NB4 (cell line): ENCODE measurements around the gene CAMK2G.

Source experiments
- DNase-seq: peaks from one replicate; pipeline ENCODE4 v3.0.0; 2010; ENCODE audit warnings: low read depth
- H3K4me3 ChIP-seq: one replicate; pipeline ENCODE4 v1.5.1; 2011; ENCODE audit warnings: mild to moderate bottlenecking, low read depth, low read length, moderate library complexity
- MYC ChIP-seq: IDR thresholded peaks from 2 replicates; pipeline ENCODE4 v1.6.1; 2011; ENCODE audit warnings: low read depth, low read length
- POLR2A ChIP-seq: IDR thresholded peaks from 2 replicates; pipeline ENCODE4 v1.6.1; 2011; ENCODE audit warnings: mild to moderate bottlenecking; ENCODE audit not compliant: insufficient read length; ENCODE audit errors: extremely low read depth
- TF ChIP-seq, protein P1 (sequence below): IDR thresholded peaks from 2 replicates; pipeline ENCODE4 v1.6.1; 2011; ENCODE audit warnings: low read depth, low read length
- TF ChIP-seq, protein P2 (sequence below): IDR thresholded peaks from one replicate; pipeline ENCODE4 v1.5.1; 2012; ENCODE audit warnings: low read depth, low read length

Gene CAMK2G

DNA sequence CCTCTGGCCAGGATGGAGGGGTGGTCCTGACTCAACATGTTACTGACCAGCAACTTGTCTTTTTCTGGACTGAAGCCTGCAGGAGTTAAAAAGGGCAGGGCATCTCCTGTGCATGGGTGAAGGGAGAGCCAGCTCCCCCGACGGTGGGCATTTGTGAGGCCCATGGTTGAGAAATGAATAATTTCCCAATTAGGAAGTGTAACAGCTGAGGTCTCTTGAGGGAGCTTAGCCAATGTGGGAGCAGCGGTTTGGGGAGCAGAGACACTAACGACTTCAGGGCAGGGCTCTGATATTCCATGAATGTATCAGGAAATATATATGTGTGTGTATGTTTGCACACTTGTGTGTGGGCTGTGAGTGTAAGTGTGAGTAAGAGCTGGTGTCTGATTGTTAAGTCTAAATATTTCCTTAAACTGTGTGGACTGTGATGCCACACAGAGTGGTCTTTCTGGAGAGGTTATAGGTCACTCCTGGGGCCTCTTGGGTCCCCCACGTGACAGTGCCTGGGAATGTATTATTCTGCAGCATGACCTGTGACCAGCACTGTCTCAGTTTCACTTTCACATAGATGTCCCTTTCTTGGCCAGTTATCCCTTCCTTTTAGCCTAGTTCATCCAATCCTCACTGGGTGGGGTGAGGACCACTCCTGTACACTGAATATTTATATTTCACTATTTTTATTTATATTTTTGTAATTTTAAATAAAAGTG, 42.6 kb upstream of the CAMK2G start:
- peak overlapping the region; percentile 40 for H3K4me3 ChIP-seq
- peak; percentile 76 for DNase-seq
- TF ChIP-seq, protein P1, sequence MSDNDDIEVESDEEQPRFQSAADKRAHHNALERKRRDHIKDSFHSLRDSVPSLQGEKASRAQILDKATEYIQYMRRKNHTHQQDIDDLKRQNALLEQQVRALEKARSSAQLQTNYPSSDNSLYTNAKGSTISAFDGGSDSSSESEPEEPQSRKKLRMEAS = peak; percentile 84
- TF ChIP-seq MYC = no peak

DNA sequence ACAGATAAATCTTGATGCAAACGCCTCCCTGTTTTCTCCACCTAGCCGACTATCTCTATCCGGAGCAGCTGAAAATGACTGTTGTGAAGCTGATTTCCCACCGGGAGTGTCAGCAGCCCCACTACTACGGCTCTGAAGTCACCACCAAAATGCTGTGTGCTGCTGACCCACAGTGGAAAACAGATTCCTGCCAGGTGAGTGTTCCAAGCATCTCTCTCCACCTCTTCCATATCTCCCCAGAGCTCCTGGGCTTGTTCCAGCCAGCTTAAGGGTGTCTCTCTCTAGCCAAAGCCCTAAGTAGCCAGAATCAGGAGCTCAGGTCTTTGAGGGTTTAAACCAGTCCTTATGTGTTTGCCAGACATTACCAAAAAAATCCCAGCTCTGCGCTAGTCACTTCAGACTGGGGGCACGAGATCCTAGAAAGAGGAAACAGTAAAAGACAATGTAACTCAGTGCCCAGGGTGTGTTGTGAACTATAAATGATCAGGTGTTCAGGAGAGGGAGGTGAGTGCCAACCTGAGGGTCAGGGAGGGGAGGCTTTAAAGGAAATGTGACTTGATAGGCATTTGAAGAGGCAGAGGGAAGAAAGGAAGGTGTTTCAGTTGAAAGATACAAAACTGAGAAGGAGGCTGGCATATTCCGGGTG, 41.0 kb upstream of the CAMK2G start:
- no peak overlapping the region for H3K4me3 ChIP-seq
- TF ChIP-seq, protein P2, sequence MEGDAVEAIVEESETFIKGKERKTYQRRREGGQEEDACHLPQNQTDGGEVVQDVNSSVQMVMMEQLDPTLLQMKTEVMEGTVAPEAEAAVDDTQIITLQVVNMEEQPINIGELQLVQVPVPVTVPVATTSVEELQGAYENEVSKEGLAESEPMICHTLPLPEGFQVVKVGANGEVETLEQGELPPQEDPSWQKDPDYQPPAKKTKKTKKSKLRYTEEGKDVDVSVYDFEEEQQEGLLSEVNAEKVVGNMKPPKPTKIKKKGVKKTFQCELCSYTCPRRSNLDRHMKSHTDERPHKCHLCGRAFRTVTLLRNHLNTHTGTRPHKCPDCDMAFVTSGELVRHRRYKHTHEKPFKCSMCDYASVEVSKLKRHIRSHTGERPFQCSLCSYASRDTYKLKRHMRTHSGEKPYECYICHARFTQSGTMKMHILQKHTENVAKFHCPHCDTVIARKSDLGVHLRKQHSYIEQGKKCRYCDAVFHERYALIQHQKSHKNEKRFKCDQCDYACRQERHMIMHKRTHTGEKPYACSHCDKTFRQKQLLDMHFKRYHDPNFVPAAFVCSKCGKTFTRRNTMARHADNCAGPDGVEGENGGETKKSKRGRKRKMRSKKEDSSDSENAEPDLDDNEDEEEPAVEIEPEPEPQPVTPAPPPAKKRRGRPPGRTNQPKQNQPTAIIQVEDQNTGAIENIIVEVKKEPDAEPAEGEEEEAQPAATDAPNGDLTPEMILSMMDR = no peak
- TF ChIP-seq, protein P1 = no peak
- TF ChIP-seq MYC (no peak), POLR2A (no peak)
- no peak for DNase-seq

DNA sequence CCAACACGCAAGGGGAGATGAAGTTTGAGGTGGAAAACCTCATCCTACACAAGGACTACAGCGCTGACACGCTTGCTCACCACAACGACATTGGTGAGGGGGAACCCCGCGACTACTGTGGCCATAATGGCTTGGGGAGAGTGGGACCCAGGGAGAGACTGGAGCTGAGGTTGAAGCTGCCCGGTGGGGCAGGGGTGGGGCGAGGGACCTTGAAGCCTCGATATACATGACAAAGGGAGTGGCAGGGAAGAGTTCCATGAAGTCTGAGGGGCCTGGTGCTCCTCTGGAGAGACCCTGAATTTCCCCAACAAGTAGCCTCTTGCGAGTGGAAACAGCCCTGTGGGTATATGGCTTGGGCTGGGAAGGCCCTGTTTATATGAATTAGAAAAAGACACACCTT, 39.7 kb upstream of the CAMK2G start:
- DNase-seq = no peak

DNA sequence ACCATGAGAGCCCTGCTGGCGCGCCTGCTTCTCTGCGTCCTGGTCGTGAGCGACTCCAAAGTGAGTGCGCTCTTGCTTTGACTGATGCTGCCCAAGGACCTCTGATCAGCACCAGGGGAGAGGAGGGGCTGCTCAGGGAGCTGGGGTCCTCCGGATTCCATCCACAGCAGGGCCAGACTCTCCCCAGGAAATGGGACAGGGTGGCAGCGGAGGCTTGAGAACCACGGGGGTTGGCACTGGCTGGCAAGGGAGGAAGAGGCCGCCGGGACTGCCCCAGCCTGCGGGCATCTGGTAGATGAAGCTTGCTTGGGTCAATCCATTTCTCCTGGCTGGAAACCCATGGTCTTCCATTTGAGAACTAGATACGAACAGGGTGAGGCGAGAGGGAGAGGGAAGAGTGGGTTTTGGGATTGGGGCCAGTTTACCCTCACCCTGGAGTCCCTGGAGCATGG, 37.2 kb upstream of the CAMK2G start:
- H3K4me3 ChIP-seq = peak overlapping the region; percentile 71
- TF ChIP-seq MYC (no peak), POLR2A (no peak)
- TF ChIP-seq, protein P2 = no peak
- TF ChIP-seq, protein P1 = no peak
- no peak for DNase-seq

More for the DNA sequence above, 39.7 kb upstream of the CAMK2G start:
- H3K4me3 ChIP-seq = no peak overlapping the region
- TF ChIP-seq, protein P1 = no peak
- TF ChIP-seq POLR2A = no peak
- TF ChIP-seq, protein P2 = no peak
- no peak for TF ChIP-seq MYC

DNA sequence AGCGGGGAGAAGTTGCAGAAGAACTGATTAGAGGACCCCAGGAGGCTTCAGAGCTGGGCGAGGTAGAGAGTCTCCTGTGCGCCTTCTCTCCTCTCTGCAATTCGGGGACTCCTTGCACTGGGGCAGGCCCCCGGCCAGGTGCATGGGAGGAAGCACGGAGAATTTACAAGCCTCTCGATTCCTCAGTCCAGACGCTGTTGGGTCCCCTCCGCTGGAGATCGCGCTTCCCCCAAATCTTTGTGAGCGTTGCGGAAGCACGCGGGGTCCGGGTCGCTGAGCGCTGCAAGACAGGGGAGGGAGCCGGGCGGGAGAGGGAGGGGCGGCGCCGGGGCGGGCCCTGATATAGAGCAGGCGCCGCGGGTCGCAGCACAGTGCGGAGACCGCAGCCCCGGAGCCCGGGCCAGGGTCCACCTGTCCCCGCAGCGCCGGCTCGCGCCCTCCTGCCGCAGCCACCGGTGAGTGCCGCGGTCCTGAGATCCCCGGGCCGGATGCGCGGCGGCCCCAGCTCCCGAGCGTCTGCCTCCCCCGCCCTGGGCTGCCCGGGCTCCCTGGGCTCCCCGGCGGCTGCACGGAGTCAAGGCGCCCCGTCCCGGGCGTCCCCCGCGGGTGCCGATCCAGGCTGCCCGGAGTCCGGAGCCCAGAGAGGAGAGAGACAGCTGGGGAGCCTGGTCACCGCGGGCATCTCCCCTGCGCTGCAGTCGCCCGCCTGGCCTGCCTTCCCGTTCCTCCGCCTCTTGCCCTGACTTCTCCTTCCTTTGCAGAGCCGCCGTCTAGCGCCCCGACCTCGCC, 36.6 kb upstream of the CAMK2G start, which contains the start of gene PLAU:
Gene PLAU (plus strand): TSS at position 369 of the 789 bp plus-strand sequence. CDS start 424 bp downstream, outside the sequence.
- peak within 1 kb of the TSS; percentile 71 for H3K4me3 ChIP-seq
- DNase-seq = peak; percentile 87
- TF ChIP-seq MYC = peak; percentile 43; the same call in 1 of the 2 replicates
- TF ChIP-seq POLR2A = peak; percentile 87
- TF ChIP-seq, protein P2 = no peak
- TF ChIP-seq, protein P1 = peak; percentile 53
